Spleen (tissue), 11 donors: ENCODE results near the gene NOP16. TPM values are rescaled to one million over a fixed set of nuclear protein-coding genes. Genes with fewer than 3 reads are reported as not detected.

Experiments
- DNase-seq: peaks from one replicate; pipeline ENCODE4 v3.0.0-alpha.2; 2020
- H3K27ac ChIP-seq, 8 donors: fragments of 200-600 bp; sonication (generic) in 7 of 8; 1 replicate in 4 of 8; 2 replicates in 4 of 8; pipeline versions ENCODE4 v1.5.0 to v1.8.0; 2016 to 2021; ENCODE audit warnings: inconsistent platforms in 4 of 8, mild to moderate bottlenecking in 4 of 8, moderate library complexity in 1 of 8
- H3K27me3 ChIP-seq, 7 donors: fragments of 200-600 bp; sonication (generic) in 6 of 7; replicated peaks in 1 of 7; 1 replicate in 4 of 7; 2 replicates in 3 of 7; pipeline versions ENCODE4 v1.5.0 to v1.8.0; 2016 to 2021; ENCODE audit warnings: inconsistent platforms in 3 of 7, mild to moderate bottlenecking in 1 of 7
- H3K36me3 ChIP-seq, 6 donors: fragments of 200-600 bp; sonication (generic) in 5 of 6; 1 replicate in 4 of 6; 2 replicates in 2 of 6; pipeline versions ENCODE4 v1.5.0 to v1.8.0; 2016 to 2021; ENCODE audit warnings: inconsistent platforms in 2 of 6
- H3K4me1 ChIP-seq, 6 donors: fragments of 200-600 bp; sonication (generic) in 5 of 6; 1 replicate in 3 of 6; 2 replicates in 3 of 6; pipeline versions ENCODE4 v1.5.0 to v1.8.0; 2016 to 2021; ENCODE audit warnings: inconsistent platforms in 3 of 6
- H3K4me3 ChIP-seq, 8 donors: fragments of 200-600 bp; sonication (generic) in 7 of 8; 1 replicate in 4 of 8; 2 replicates in 4 of 8; pipeline versions ENCODE4 v1.5.0 to v1.8.0; 2016 to 2021; ENCODE audit warnings: inconsistent platforms in 4 of 8, mild to moderate bottlenecking in 4 of 8, moderate library complexity in 2 of 8
- H3K9me3 ChIP-seq, 8 donors: fragments of 200-600 bp; sonication (generic) in 7 of 8; 1 replicate in 4 of 8; 2 replicates in 4 of 8; pipeline versions ENCODE4 v1.5.0 to v1.8.0; 2016 to 2021; ENCODE audit warnings: inconsistent platforms in 4 of 8
- CTCF ChIP-seq, 11 experiments: fragments of 200-600 bp in 7 of 11; fragments of 450-650 bp in 4 of 11; sonication (generic) in 4 of 11; IDR thresholded peaks in 8 of 11; conservative IDR thresholded peaks in 3 of 11; 1 replicate in 7 of 11; 2 replicates in 4 of 11; pipeline versions ENCODE4 v1.4.0 to v1.8.0; 2016 to 2021; ENCODE audit warnings: antibody characterized with exemption in 11 of 11, inconsistent platforms in 4 of 11, mild to moderate bottlenecking in 1 of 11
- POLR2A ChIP-seq, 3 donors: fragments of 450-650 bp; IDR thresholded peaks; one replicate each; pipeline ENCODE4 v1.5.1; 2017; ENCODE audit warnings: antibody characterized with exemption in 3 of 3, mild to moderate bottlenecking in 1 of 3
- POLR2AphosphoS5 ChIP-seq, 3 donors: sonication (generic); formaldehyde crosslinking; IDR thresholded peaks; one replicate each; pipeline ENCODE4 v1.5.1; 2017; ENCODE audit warnings: antibody characterized with exemption in 3 of 3
- WGBS, 5 donors: extraction: QIAGEN DNeasy Blood & Tissue Kit in 3 of 5; methylation state at CpG; one replicate each; pipeline versions ENCODE4 v1.1.5 to v1.1.7; 2013 to 2018; 5-methylcytosine and 5-hydroxymethylcytosine counted together
- intact Hi-C: fragments of 100-400 bp; cut with DNase I; formaldehyde crosslinking; loops from one replicate; pipeline ENCODE4 v1.15.0; 2023; ENCODE audit warnings: low total_unique reads
- polyA plus RNA-seq, 3 donors: library from polyadenylated mRNA; stranded (reverse); fragments of 200-250 nt; gene quantifications; one replicate each; pipeline ENCODE4 v1.2.1, GENCODE V29; 2013
- total RNA-seq, 7 donors: library from RNA; depleted of rRNA in 3 of 7; stranded (reverse); fragments of >200 nt in 3 of 7; fragmentation: NEBNext Ultra II Directional in 4 of 7; extraction: Animal tissue kit (Norgen Biotek cat#: 25700) in 4 of 7; gene quantifications; one replicate each; pipeline versions ENCODE4 v1.1.0 to v1.2.1, GENCODE V29; 2016 to 2021
- donor health status: healthy with polysubstance abuse.
- donor health status: DM: no; HTN: no; CAD: no; lungs with moderate emphysema.
- donor health status: DM: no; HTN: no; CAD: no.
- donor health status: Bipolar disorder and iron deficiency.
- donor health status: healthy.
- donor health status: DM: no; HTN: no; CAD: no.
- donor health status: DM: yes; HTN: yes; CAD: no.

NOP16 gene
- total and polyA plus RNA-seq, 10 donors: 5.9 to 47.1 (median 15.1) TPM

GRCh38 chr5:176426876-176427275 is 38.5 kb upstream of the NOP16 start:
- no peak overlapping the region for H3K4me3 ChIP-seq
- H3K27me3 ChIP-seq: no peaks in the 10 kb centered on the region
- no peaks in the 10 kb centered on the region for H3K36me3 ChIP-seq
- peaks cover 0 to 3% (median 0%) of the 10 kb centered on the region in 6 donors for H3K4me1 ChIP-seq
- H3K9me3 ChIP-seq: no peaks in the 10 kb centered on the region
- intact Hi-C loops: no loop called here
- WGBS, 5 donors: 88 to 93% (median 91%) methylated on average over 1 of the region's 1 CpG
- H3K27ac ChIP-seq: no peak overlapping the region
- no peak for DNase-seq
- TF ChIP-seq POLR2A (IDR thresholded peaks at IDR 0.05) (no peak), CTCF (IDR thresholded peaks at IDR 0.05 in 8 of 11, conservative IDR thresholded peaks at IDR 0.05 in 3 of 11) (no peak), POLR2AphosphoS5 (IDR thresholded peaks at IDR 0.05) (no peak)

- H3K27ac ChIP-seq: no peak overlapping the region
- 83 to 94% (median 87%) methylated on average over 1 of the region's 1 CpG for WGBS, 5 donors
- H3K9me3 ChIP-seq: no peaks in the 10 kb centered on the region
- intact Hi-C loops: no loop called here
- no peak for TF ChIP-seq CTCF (IDR thresholded peaks at IDR 0.05 in 8 of 11, conservative IDR thresholded peaks at IDR 0.05 in 3 of 11)
- no peak for TF ChIP-seq POLR2A (IDR thresholded peaks at IDR 0.05)
- no peak for TF ChIP-seq POLR2AphosphoS5 (IDR thresholded peaks at IDR 0.05)
- no peak overlapping the region for H3K4me3 ChIP-seq
- H3K27me3 ChIP-seq: no peaks in the 10 kb centered on the region
- DNase-seq: no peak
- peaks cover 0 to 3% (median 0%) of the 10 kb centered on the region in 6 donors for H3K4me1 ChIP-seq
- H3K36me3 ChIP-seq: no peaks in the 10 kb centered on the region
These were observed 37.4 kb upstream of the NOP16 start for GRCh38 chr5:176425791-176426190.

GRCh38 chr5:176425138-176425537 is 36.7 kb upstream of the NOP16 start:
- Histone ChIP-seq H3K9me3 (no peaks in the 10 kb centered on the region), H3K4me1 (peaks cover 0 to 3% (median 0%) of the 10 kb centered on the region in 6 donors), H3K27me3 (no peaks in the 10 kb centered on the region), H3K36me3 (no peaks in the 10 kb centered on the region), H3K27ac (no peak overlapping the region), H3K4me3 (no peak overlapping the region)
- TF ChIP-seq POLR2A (IDR thresholded peaks at IDR 0.05) (no peak), CTCF (IDR thresholded peaks at IDR 0.05 in 8 of 11, conservative IDR thresholded peaks at IDR 0.05 in 3 of 11) (no peak), POLR2AphosphoS5 (IDR thresholded peaks at IDR 0.05) (no peak)
- intact Hi-C loops: no loop called here
- 88 to 100% (median 92%) methylated on average over 1 of the region's 1 CpG for WGBS, 5 donors
- DNase-seq: no peak

- no peaks in the 10 kb centered on the region for H3K36me3 ChIP-seq
- no peaks in the 10 kb centered on the region for H3K9me3 ChIP-seq
- DNase-seq: no peak
- no peak for TF ChIP-seq POLR2AphosphoS5 (IDR thresholded peaks at IDR 0.05)
- no peak for TF ChIP-seq CTCF (IDR thresholded peaks at IDR 0.05 in 8 of 11, conservative IDR thresholded peaks at IDR 0.05 in 3 of 11)
- TF ChIP-seq POLR2A (IDR thresholded peaks at IDR 0.05): no peak
- H3K4me3 ChIP-seq: no peak overlapping the region
- WGBS, 5 donors: 88 to 97% (median 93%) methylated on average over 3 of the region's 3 CpGs
- H3K27ac ChIP-seq: no peak overlapping the region
- H3K27me3 ChIP-seq: no peaks in the 10 kb centered on the region
- intact Hi-C loops: no loop called here
- peaks cover 0 to 3% (median 0%) of the 10 kb centered on the region in 6 donors for H3K4me1 ChIP-seq
These were observed 35.8 kb upstream of the NOP16 start for GRCh38 chr5:176424181-176424580.
